Measurements from ENCODE around the gene PAIP2B. TPM values are rescaled to one million over a fixed set of nuclear protein-coding genes. Genes with fewer than 3 reads are reported as not detected.

The PAIP2B gene
- total RNA-seq, 1 donor = 0.27 TPM

DNA sequence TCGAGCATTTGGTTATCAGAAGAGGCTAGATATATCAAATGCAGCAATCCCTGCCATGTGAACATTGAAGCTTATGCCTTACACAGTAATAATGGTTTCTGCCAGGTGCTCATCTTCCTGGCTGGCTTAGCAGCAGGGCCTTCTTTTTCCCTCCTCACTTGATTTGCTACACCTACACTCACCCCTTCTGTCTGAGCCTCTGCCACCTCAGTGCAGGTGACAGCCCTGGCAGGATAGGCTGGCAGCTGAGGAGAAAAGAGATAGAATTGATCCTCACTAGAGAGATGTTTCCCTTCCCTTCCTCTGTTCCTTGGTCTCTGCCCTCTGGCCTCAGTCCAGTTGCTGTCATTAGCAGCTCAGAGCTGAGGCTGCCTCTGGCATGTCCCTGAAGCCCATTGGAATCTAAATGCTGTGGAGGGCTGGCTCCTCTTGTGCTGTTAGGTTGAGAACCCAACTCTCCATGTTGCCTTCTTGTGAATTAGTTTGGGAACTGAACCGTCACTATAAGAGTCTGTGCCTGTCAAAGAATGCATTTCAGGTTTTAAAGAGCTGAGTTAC, 78.3 kb downstream of the PAIP2B start:
- H3K4me3 ChIP-seq (ENCODE audit: low read depth, low read length) = no peak overlapping the region
- TF ChIP-seq, protein P1, sequence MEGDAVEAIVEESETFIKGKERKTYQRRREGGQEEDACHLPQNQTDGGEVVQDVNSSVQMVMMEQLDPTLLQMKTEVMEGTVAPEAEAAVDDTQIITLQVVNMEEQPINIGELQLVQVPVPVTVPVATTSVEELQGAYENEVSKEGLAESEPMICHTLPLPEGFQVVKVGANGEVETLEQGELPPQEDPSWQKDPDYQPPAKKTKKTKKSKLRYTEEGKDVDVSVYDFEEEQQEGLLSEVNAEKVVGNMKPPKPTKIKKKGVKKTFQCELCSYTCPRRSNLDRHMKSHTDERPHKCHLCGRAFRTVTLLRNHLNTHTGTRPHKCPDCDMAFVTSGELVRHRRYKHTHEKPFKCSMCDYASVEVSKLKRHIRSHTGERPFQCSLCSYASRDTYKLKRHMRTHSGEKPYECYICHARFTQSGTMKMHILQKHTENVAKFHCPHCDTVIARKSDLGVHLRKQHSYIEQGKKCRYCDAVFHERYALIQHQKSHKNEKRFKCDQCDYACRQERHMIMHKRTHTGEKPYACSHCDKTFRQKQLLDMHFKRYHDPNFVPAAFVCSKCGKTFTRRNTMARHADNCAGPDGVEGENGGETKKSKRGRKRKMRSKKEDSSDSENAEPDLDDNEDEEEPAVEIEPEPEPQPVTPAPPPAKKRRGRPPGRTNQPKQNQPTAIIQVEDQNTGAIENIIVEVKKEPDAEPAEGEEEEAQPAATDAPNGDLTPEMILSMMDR (IDR thresholded peaks at IDR 0.05; ENCODE audit: insufficient read depth, low read length) = no peak
- DNase-seq (ENCODE audit: low read depth) = no peak

DNA sequence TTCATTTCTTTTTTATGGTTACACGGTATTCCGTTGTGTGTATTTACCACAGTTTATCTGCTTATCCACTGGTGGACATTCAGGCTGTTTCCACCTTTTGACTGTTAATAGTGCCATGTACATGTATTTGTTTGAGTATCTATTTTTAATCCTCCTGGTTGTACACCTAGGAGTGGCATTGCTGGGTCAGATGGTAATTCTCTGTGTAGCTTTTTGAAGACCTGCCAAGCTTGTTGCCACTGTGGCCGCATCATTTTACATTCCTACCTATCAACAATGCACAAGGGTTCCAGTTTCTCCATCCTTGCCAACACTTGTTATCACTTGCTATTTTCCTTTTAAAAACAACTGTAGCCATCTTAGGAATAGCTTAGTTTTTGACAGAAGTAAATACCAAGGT, 83.1 kb downstream of the PAIP2B start:
- H3K4me3 ChIP-seq (ENCODE audit: low read depth, low read length) = no peak overlapping the region
- no peak for DNase-seq (ENCODE audit: low read depth)
- TF ChIP-seq, protein P1 (IDR thresholded peaks at IDR 0.05; ENCODE audit: insufficient read depth, low read length) = no peak

DNA sequence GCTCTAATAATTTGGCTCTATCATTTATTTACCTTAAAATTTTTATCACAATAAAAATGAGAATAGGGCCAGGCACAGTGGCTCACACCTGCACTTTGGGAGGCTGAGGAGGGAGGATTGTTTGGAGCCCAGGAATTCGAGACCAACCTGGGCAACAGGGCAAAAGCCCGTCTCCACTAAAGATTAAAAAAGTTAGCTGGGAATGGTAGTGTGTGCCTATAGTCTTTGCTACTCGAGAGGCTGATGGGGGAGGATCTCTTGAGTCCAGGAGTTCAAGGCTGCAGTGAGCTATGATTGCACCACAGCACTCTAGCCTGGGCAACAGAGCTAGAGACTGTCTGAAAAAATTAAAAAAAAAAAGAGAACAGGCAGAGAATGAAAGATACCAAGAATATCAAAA, 90.7 kb downstream of the PAIP2B start:
- no peak overlapping the region for H3K4me3 ChIP-seq (ENCODE audit: low read depth, low read length)
- no peak for DNase-seq (ENCODE audit: low read depth)
- TF ChIP-seq, protein P1 (IDR thresholded peaks at IDR 0.05; ENCODE audit: insufficient read depth, low read length) = no peak

DNA sequence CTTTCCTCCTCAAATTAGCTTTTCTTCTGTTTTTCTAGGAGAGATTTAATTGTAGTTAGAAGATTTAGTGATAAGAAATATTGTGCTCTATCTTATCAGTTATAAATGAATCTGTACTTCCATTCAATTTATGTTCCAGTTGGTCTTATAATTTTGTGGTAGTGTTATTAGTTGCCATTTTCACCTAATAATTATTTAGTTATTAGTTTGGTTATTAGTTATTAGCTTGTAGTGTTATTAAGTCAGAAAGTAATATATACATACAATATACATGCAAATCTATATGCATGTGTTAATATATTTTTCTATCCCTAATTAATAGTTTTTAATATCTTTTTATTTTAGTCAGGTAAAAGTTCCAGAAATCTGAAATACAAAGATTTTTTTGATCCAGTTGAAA, 93.3 kb downstream of the PAIP2B start:
- no peak overlapping the region for H3K4me3 ChIP-seq (ENCODE audit: low read depth, low read length)
- DNase-seq (ENCODE audit: low read depth) = no peak
- TF ChIP-seq, protein P1 (IDR thresholded peaks at IDR 0.05; ENCODE audit: insufficient read depth, low read length) = no peak

Small RNA genes lying within 50 kb of the gene (small RNA-seq; reads per million reads assigned to genes)
- gene AC007881.1 = not detected

Other genes starting within 250 kb of the PAIP2B start
- 1.1 and 6.5 TPM in 2 replicates for gene ANKRD53, start 248.5 kb downstream of the PAIP2B start, total RNA-seq (ENCODE audit: low replicate concordance)
- 11.8 and 44.2 TPM in 2 replicates for gene TEX261, start 232.2 kb downstream of the PAIP2B start, total RNA-seq (ENCODE audit: low replicate concordance)
- 58.1 and 63.0 TPM in 2 replicates for gene NAGK, start 158.5 kb downstream of the PAIP2B start, total RNA-seq (ENCODE audit: low replicate concordance)
- gene MCEE, start 96.9 kb downstream of the PAIP2B start, total RNA-seq (ENCODE audit: low replicate concordance) = 8.0 and 18.8 TPM in 2 replicates
- gene MPHOSPH10, start 96.5 kb downstream of the PAIP2B start, total RNA-seq (ENCODE audit: low replicate concordance) = 23.4 and 56.3 TPM in 2 replicates
- gene ZNF638, start 104.7 kb upstream of the PAIP2B start, total RNA-seq (ENCODE audit: low replicate concordance) = 123 and 280 TPM in 2 replicates
- gene DYSF, start 226.5 kb upstream of the PAIP2B start, total RNA-seq (ENCODE audit: low replicate concordance) = 0.18 and 1.2 TPM in 2 replicates

Data from fibroblast of the aortic adventitia (primary cell).